ENCODE data around the gene RMND5B. TPM values are rescaled to one million over a fixed set of nuclear protein-coding genes. Genes with fewer than 3 reads are reported as not detected.
A peak's percentile ranks its signal among the peaks of the same experiment; 100 is the strongest.
"Not testable (repeated sequence)": the region's sequence is repeated elsewhere in the genome, so short reads cannot be mapped to it uniquely, and the experiment has no call there.

RMND5B gene
- total and polyA plus RNA-seq, 2 experiments from 2014 or later = 27.2 to 42.2 TPM

- H3K36me3 ChIP-seq (replicated peaks; ENCODE audit: insufficient read depth, low read depth) = no peaks in the 10 kb centered on the region
- H3K79me2 ChIP-seq = no peaks in the 10 kb centered on the region
- H4K20me1 ChIP-seq (ENCODE audit: insufficient read depth, poor library complexity, severe bottlenecking) = no peaks in the 10 kb centered on the region
- H2AFZ ChIP-seq = no peak overlapping the region
- WGBS (ENCODE audit: low lambda C conversion rate, missing lambda C conversion rate) = 75% methylated on average over 8 of the region's 10 CpGs
- H3K9me2 ChIP-seq (replicated peaks; ENCODE audit: insufficient read depth) = no peaks in the 10 kb centered on the region
- DNase-seq (ENCODE audit: low spot score) = no peak
- no peak overlapping the region for H3K4me2 ChIP-seq
- no peaks in the 10 kb centered on the region for H3K9me3 ChIP-seq (ENCODE audit: low read depth)
- H3K27ac ChIP-seq = no peak overlapping the region
- H3K4me1 ChIP-seq (ENCODE audit: insufficient read depth) = peaks cover 4% of the 10 kb centered on the region
- H3K4me3 ChIP-seq = no peak overlapping the region
- no peaks in the 10 kb centered on the region for H3K27me3 ChIP-seq
- TF ChIP-seq CTCF (IDR thresholded peaks at IDR 0.05; ENCODE audit: poor library complexity) (no peak), EZH2phosphoT487 (IDR thresholded peaks at IDR 0.05; ENCODE audit: low read depth, severe bottlenecking, unreplicated experiment) (no peak), EZH2 (IDR thresholded peaks at IDR 0.05; ENCODE audit: borderline replicate concordance) (no peak)
Measured at GRCh38 chr5:178125253-178125906, 5.4 kb upstream of the RMND5B start.

GRCh38 chr5:178126556-178126955, 4.3 kb upstream of the RMND5B start:
- no peak overlapping the region for H3K4me2 ChIP-seq
- no peak overlapping the region for H3K27ac ChIP-seq
- no peaks in the 10 kb centered on the region for H3K9me3 ChIP-seq (ENCODE audit: low read depth)
- no peak for DNase-seq (ENCODE audit: low spot score)
- H3K4me1 ChIP-seq (ENCODE audit: insufficient read depth) = peaks cover 4% of the 10 kb centered on the region
- no peaks in the 10 kb centered on the region for H4K20me1 ChIP-seq (ENCODE audit: insufficient read depth, poor library complexity, severe bottlenecking)
- WGBS (ENCODE audit: low lambda C conversion rate, missing lambda C conversion rate) = 33% methylated on average over 3 of the region's 3 CpGs
- no peaks in the 10 kb centered on the region for H3K9me2 ChIP-seq (replicated peaks; ENCODE audit: insufficient read depth)
- H3K4me3 ChIP-seq = no peak overlapping the region
- peaks cover 2% of the 10 kb centered on the region for H3K79me2 ChIP-seq
- TF ChIP-seq EZH2phosphoT487 (IDR thresholded peaks at IDR 0.05; ENCODE audit: low read depth, severe bottlenecking, unreplicated experiment) (no peak), EZH2 (IDR thresholded peaks at IDR 0.05; ENCODE audit: borderline replicate concordance) (no peak), CTCF (IDR thresholded peaks at IDR 0.05; ENCODE audit: poor library complexity) (no peak)
- H3K36me3 ChIP-seq (replicated peaks; ENCODE audit: insufficient read depth, low read depth) = no peaks in the 10 kb centered on the region
- H2AFZ ChIP-seq = no peak overlapping the region
- H3K27me3 ChIP-seq = no peaks in the 10 kb centered on the region

- not testable (repeated sequence) for H4K20me1 ChIP-seq (ENCODE audit: insufficient read depth, poor library complexity, severe bottlenecking); H3K9me2 ChIP-seq (replicated peaks; ENCODE audit: insufficient read depth); H3K36me3 ChIP-seq (replicated peaks; ENCODE audit: insufficient read depth, low read depth); H3K4me3 ChIP-seq; H3K27ac ChIP-seq; H2AFZ ChIP-seq; H3K4me1 ChIP-seq (ENCODE audit: insufficient read depth); H3K4me2 ChIP-seq; DNase-seq (ENCODE audit: low spot score); H3K27me3 ChIP-seq; H3K9me3 ChIP-seq (ENCODE audit: low read depth)
- peaks cover 11% of the 10 kb centered on the region for H3K79me2 ChIP-seq
- 86% methylated on average over 14 of the region's 14 CpGs for WGBS (ENCODE audit: low lambda C conversion rate, missing lambda C conversion rate)
Measured at GRCh38 chr5:178127300-178128009, 3.4 kb upstream of the RMND5B start.

- no peaks in the 10 kb centered on the region for H4K20me1 ChIP-seq (ENCODE audit: insufficient read depth, poor library complexity, severe bottlenecking)
- peaks cover 9% of the 10 kb centered on the region for H3K4me1 ChIP-seq (ENCODE audit: insufficient read depth)
- peaks cover 12% of the 10 kb centered on the region for H3K79me2 ChIP-seq
- DNase-seq (ENCODE audit: low spot score) = no peak
- no peak overlapping the region for H2AFZ ChIP-seq
- TF ChIP-seq EZH2 (IDR thresholded peaks at IDR 0.05; ENCODE audit: borderline replicate concordance) (no peak), EZH2phosphoT487 (IDR thresholded peaks at IDR 0.05; ENCODE audit: low read depth, severe bottlenecking, unreplicated experiment) (no peak)
- no peaks in the 10 kb centered on the region for H3K9me2 ChIP-seq (replicated peaks; ENCODE audit: insufficient read depth)
- no peaks in the 10 kb centered on the region for H3K9me3 ChIP-seq (ENCODE audit: low read depth)
- H3K4me3 ChIP-seq = no peak overlapping the region
- no peak overlapping the region for H3K27ac ChIP-seq
- no peaks in the 10 kb centered on the region for H3K36me3 ChIP-seq (replicated peaks; ENCODE audit: insufficient read depth, low read depth)
- H3K4me2 ChIP-seq = no peak overlapping the region
- WGBS (ENCODE audit: low lambda C conversion rate, missing lambda C conversion rate) = 90% methylated on average over 8 of the region's 9 CpGs
- H3K27me3 ChIP-seq = no peaks in the 10 kb centered on the region
Measured at GRCh38 chr5:178129296-178129695, 1.5 kb upstream of the RMND5B start.

GRCh38 chr5:178130234-178130575, 609 bp upstream of the RMND5B start:
- H4K20me1 ChIP-seq (ENCODE audit: insufficient read depth, poor library complexity, severe bottlenecking) = not testable (repeated sequence)

More at GRCh38 chr5:178130234-178130575, 609 bp upstream of the RMND5B start:
- not testable (repeated sequence) for H3K9me2 ChIP-seq (replicated peaks; ENCODE audit: insufficient read depth); H3K4me1 ChIP-seq (ENCODE audit: insufficient read depth); DNase-seq (ENCODE audit: low spot score); H3K27me3 ChIP-seq; H3K9me3 ChIP-seq (ENCODE audit: low read depth); H3K36me3 ChIP-seq (replicated peaks; ENCODE audit: insufficient read depth, low read depth)
- Histone ChIP-seq H3K4me3 (peak overlapping the region; percentile 99), H3K27ac (peak overlapping the region; percentile 99), H3K4me2 (peak overlapping the region; percentile 95), H2AFZ (peak overlapping the region; percentile 99), H3K79me2 (peaks cover 20% of the 10 kb centered on the region)
- WGBS (ENCODE audit: low lambda C conversion rate, missing lambda C conversion rate) = 19% methylated on average over 11 of the region's 11 CpGs

Measured in hepatocyte (in vitro differentiated cells).